ENCODE measurements around the gene KCNQ1. TPM values are rescaled to one million over a fixed set of nuclear protein-coding genes. Genes with fewer than 3 reads are reported as not detected.

Gene KCNQ1
- total and polyA plus RNA-seq, 12 donors: 11.0 to 447 (median 320) TPM

DNA sequence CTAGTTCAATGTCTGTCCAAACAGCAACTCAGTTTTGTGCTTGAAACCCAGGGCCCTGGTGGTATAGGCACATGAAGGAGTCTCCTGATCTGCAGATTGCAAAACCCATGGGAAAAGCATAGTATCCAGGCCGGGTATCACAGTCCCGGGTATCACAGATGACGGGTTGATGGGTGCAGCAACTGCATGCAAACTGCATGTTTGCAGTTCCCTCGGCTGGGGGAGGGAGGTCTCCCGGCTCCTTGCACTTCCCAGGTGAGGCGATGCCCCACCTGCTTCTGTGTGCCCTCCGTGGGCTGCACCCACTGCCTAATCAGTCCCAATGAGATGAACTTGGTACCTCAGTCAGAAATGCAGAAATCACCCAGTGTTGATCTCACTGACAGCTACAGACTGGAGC lies 53.9 kb downstream of the KCNQ1 start:
- H3K4me1 ChIP-seq (replicated peaks in 1 of 2): no peaks in the 10 kb centered on the region
- no peak for TF ChIP-seq POLR2A (IDR thresholded peaks at IDR 0.05)
- TF ChIP-seq, protein P1, sequence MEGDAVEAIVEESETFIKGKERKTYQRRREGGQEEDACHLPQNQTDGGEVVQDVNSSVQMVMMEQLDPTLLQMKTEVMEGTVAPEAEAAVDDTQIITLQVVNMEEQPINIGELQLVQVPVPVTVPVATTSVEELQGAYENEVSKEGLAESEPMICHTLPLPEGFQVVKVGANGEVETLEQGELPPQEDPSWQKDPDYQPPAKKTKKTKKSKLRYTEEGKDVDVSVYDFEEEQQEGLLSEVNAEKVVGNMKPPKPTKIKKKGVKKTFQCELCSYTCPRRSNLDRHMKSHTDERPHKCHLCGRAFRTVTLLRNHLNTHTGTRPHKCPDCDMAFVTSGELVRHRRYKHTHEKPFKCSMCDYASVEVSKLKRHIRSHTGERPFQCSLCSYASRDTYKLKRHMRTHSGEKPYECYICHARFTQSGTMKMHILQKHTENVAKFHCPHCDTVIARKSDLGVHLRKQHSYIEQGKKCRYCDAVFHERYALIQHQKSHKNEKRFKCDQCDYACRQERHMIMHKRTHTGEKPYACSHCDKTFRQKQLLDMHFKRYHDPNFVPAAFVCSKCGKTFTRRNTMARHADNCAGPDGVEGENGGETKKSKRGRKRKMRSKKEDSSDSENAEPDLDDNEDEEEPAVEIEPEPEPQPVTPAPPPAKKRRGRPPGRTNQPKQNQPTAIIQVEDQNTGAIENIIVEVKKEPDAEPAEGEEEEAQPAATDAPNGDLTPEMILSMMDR (IDR thresholded peaks at IDR 0.05): no peak
- no peaks in the 10 kb centered on the region for H3K36me3 ChIP-seq (replicated peaks in 1 of 2)
- no peak overlapping the region for H3K4me3 ChIP-seq
- intact Hi-C loops (cut with DNase I): no loop called here
- 87 to 98% (median 93%) methylated on average over 7 of the region's 7 CpGs for WGBS, 4 donors
- no peaks in the 10 kb centered on the region for H3K27me3 ChIP-seq
- peaks cover 0 to 10% (median 0%) of the 10 kb centered on the region in 3 donors for H3K9me3 ChIP-seq (replicated peaks in 1 of 3)
- peak overlapping the region in 1 of 5 donors; percentile 5 for H3K27ac ChIP-seq
- peak in 2 of 7 donors; percentile 10 to 46 for DNase-seq

DNA sequence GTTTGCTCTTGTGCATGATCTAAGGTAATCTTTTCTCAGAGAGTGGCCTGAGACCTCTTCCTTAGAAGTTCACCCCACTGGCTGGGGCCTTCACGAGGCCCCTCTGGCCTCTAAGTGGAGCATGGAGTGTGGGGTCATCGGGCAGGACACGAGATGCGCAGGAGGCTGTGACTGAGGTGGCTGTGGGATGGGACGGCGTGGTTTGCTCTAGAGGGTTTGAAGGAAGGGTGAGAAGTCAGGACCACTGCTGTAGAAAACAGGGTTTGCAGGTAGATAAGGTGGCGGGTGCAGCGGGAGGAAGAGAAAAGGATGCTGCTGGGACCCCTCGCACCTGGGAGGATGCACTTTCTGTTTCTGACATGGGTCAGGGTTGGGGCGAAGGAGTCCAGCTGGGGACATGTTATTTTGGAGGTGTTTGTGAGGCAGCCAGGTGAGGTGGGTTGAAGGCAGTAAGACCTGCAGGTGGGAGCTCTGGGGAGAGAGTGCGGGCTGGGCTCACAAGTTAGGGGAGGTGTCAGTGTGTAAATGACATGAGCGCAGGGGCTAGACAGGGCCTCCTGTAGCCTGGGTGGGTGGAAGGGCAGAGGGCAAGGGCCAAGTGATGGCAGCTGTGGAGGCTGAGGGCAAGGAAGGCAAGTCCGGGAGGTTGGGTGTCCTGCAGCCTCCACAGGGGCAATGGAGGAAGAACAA lies 62.5 kb downstream of the KCNQ1 start:
- no peaks in the 10 kb centered on the region for H3K27me3 ChIP-seq
- intact Hi-C loops (cut with DNase I): no loop called here
- TF ChIP-seq, protein P1 (IDR thresholded peaks at IDR 0.05): no peak
- no peak for TF ChIP-seq POLR2A (IDR thresholded peaks at IDR 0.05)
- WGBS, 4 donors: 93 to 97% (median 95%) methylated on average over 12 of the region's 13 CpGs
- DNase-seq: peak in 4 of 7 donors; percentile 7 to 46 (median 14)
- no peak overlapping the region for H3K4me3 ChIP-seq
- H3K27ac ChIP-seq: peak overlapping the region in 2 of 5 donors; percentile 16
- no peaks in the 10 kb centered on the region for H3K36me3 ChIP-seq (replicated peaks in 1 of 2)
- peaks cover 30 to 40% of the 10 kb centered on the region in 2 donors for H3K4me1 ChIP-seq (replicated peaks in 1 of 2)
- no peaks in the 10 kb centered on the region for H3K9me3 ChIP-seq (replicated peaks in 1 of 3)

DNA sequence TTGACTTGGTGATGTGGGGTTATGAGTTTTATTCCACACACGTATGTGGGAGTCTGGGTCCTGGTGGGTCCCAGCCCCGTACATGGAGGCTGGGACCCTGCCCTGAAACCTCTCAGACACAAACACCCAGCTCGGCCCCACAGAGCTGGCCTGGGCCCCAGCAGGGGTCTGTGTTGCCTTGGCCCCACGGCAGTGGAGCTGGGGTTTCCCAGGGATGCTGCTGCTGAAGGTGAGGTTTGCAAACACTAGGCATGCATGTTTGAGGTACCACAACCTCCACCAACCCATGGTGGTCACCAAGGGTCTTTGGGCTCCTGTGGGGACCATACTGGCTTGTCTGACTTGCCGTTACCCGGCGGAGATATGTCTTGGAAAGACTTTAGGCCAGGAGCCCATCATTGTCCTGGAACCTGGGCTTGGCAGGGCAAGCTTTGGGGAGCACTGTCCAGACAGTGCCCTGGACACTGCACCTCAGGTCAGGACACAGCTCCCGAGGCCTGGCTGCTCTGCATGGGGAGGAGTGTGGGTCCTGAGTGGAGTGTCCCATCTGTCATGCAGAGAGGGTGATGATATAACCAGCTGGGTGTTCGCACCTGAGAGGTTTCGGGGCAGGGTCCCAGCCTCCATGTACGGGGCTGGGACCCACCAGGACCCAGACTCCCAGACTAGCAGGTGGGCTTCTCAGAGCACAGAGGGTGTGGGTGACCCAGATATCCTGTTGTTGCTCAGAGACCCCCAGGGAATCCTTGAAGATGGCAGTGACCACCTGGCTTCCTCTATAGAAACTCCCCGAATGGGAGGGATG lies 63.3 kb downstream of the KCNQ1 start:
- no peaks in the 10 kb centered on the region for H3K27me3 ChIP-seq
- TF ChIP-seq, protein P1 (IDR thresholded peaks at IDR 0.05): no peak
- no peak for TF ChIP-seq POLR2A (IDR thresholded peaks at IDR 0.05)
- H3K4me1 ChIP-seq (replicated peaks in 1 of 2): peaks cover 30 to 46% of the 10 kb centered on the region in 2 donors
- H3K4me3 ChIP-seq: no peak overlapping the region
- peak in 4 of 7 donors; percentile 6 to 38 (median 13) for DNase-seq
- no peaks in the 10 kb centered on the region for H3K36me3 ChIP-seq (replicated peaks in 1 of 2)
- intact Hi-C loops (cut with DNase I): no loop called here
- no peaks in the 10 kb centered on the region for H3K9me3 ChIP-seq (replicated peaks in 1 of 3)
- WGBS, 4 donors: 84 to 93% (median 86%) methylated on average over 6 to 12 of the region's 12 CpGs
- peak overlapping the region in 2 of 5 donors; percentile 16 to 63 for H3K27ac ChIP-seq

DNA sequence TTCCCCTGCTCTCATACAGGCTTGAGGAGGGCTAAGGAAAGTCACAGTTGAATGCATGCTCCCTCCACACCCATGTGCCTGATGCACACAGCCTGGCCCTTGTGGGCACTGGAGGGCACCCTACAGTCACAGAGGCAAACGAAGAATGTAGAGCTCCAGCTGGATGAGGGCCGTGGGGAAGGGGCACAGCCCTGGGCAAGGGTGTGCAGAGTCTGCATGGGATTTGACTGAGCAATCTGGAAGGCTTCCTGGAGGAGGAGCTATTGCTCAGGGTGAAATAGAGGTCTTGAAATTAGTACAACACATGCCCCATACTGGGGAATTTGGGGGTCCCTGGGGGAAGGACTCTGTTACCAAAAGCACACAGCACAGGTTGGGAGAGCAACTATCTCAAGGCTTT lies 64.0 kb downstream of the KCNQ1 start:
- Histone ChIP-seq H3K27me3 (no peaks in the 10 kb centered on the region), H3K9me3 (replicated peaks in 1 of 3) (no peaks in the 10 kb centered on the region), H3K36me3 (replicated peaks in 1 of 2) (no peaks in the 10 kb centered on the region), H3K27ac (peak overlapping the region in 3 of 5 donors; percentile 16 to 63 (median 34)), H3K4me3 (no peak overlapping the region), H3K4me1 (replicated peaks in 1 of 2) (peaks cover 30 to 46% of the 10 kb centered on the region in 2 donors)
- TF ChIP-seq POLR2A (IDR thresholded peaks at IDR 0.05): no peak
- TF ChIP-seq, protein P1 (IDR thresholded peaks at IDR 0.05): no peak
- intact Hi-C loops (cut with DNase I): no loop called here
- peak in 3 of 7 donors; percentile 10 to 42 (median 12) for DNase-seq
- WGBS, 4 donors: 74 to 80% (median 76%) methylated on average over 2 of the region's 2 CpGs

Measured in adrenal gland (tissue), 12 donors.